ACC112 (cell line): ENCODE data around the gene ZBTB47.

Experiments used
- H2AFZ ChIP-seq: fragments of 200-600 bp; sonication (generic); one replicate; pipeline ENCODE4 v1.6.0; 2017; ENCODE audit warnings: antibody characterized with exemption, low read length; ENCODE audit not compliant: unreplicated experiment
- H3K27ac ChIP-seq: fragments of 200-600 bp; sonication (generic); 2 replicates; pipeline ENCODE4 v1.5.1; 2014; ENCODE audit warnings: low read depth, mild to moderate bottlenecking, antibody characterized with exemption, low read length, moderate library complexity
- H3K27me3 ChIP-seq: fragments of 200-600 bp; sonication (generic); 2 replicates; pipeline ENCODE4 v1.6.1; 2014; ENCODE audit warnings: mild to moderate bottlenecking, antibody characterized with exemption, low read length, moderate library complexity, mixed read lengths; ENCODE audit not compliant: insufficient read depth
- H3K36me3 ChIP-seq: fragments of 200-600 bp; sonication (generic); 2 replicates; pipeline ENCODE4 v1.6.1; 2016; ENCODE audit warnings: mild to moderate bottlenecking, antibody characterized with exemption, low read length, moderate library complexity, mixed read lengths; ENCODE audit not compliant: insufficient read depth
- H3K4me1 ChIP-seq: fragments of 200-600 bp; sonication (generic); one replicate; pipeline ENCODE4 v1.6.1; 2016; ENCODE audit warnings: low read length, mixed read lengths; ENCODE audit not compliant: insufficient read depth, unreplicated experiment, control insufficient read depth
- H3K4me3 ChIP-seq: fragments of 200-600 bp; sonication (generic); 2 replicates; pipeline ENCODE4 v1.5.1; 2014; ENCODE audit warnings: mild to moderate bottlenecking, low read depth, low read length
- H3K79me2 ChIP-seq: fragments of 200-600 bp; sonication (generic); one replicate; pipeline ENCODE4 v1.6.0; 2016; ENCODE audit warnings: low read length; ENCODE audit not compliant: control insufficient read depth, unreplicated experiment, insufficient read depth

ZBTB47 gene

DNA sequence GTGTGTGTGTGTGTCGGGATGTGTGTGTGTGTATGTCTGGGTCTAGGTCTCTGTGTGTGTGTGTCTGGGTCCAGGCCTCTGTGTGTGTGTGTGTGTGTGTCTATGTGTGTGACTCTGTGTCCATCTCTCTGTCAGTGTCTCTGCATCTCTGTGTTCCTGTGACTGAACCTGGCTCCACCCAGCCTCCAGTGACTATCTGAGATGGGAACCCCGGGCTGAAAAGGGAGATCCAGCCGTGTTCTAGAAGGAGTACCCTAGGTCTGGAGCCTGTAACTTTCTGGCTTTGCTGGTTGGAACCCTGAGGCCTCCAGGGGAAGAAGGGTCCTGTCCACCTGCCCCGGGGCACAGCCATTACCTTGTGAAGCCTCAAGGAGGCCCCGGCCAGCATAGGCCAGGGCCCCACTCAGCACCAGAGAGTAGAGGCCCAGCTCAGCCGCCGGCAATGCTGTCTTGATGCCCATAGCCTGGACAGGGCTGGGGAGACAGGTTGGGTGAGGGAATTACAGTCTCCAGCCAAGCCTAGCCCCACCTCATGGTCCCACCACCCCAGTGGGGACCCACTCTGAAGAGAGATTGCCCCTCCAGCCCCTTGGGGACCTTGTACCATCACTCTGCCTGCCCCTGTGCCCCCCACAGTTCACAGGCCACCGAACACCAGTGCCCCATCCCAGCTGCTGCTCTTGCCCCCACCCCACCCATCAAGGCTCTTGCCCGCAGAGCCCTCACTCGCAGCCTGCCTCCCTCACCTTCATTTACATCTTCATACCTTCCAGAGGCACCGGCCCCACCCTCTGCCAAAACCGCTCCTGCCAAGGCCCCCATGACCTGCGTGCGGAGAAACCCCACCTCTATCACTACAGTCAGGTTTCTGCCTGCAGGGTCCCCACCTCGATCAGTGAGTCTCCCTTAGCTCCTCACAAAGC, 47.1 kb downstream of the ZBTB47 start:
- H3K27ac ChIP-seq, result no peak overlapping the region
- peaks cover 12% of the 10 kb centered on the region for H3K27me3 ChIP-seq
- no peaks in the 10 kb centered on the region for H3K79me2 ChIP-seq
- H3K36me3 ChIP-seq, result no peaks in the 10 kb centered on the region
- no peak overlapping the region for H3K4me3 ChIP-seq
- no peaks in the 10 kb centered on the region for H3K4me1 ChIP-seq
- H2AFZ ChIP-seq, result no peak overlapping the region

DNA sequence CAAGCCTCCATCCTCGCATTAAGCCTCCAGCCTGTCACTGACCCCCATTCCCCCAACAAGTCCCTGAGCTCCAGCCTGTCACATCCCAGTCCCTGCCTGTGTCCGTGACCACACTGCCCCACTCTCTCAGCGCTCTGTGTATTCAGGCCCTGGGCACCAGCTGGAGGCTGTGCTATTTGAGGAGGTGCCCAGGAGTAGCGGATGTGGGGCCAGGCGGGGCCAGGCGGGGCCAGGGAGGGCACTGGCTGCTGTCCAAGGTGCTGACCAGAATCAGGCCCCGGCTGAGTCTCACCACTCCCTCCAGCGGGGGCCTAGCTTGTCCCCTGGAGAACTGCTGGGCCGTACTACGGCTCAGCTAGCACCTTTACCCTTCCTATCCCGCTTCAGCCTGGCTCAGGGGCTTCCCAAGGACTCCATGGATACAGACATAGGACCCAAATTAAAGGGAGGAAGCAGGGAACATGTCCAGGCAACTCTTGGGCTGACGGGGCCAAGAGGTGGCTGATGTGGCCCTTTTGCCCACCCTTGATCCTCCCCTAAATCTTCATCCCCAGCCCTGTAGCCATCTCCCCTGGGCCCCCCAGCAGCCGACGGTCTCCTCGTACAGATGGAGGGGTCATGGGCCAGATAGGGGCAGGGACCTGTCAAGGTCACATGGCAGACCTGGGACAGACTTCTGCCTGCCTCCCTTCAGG, 48.0 kb downstream of the ZBTB47 start:
- no peak overlapping the region for H2AFZ ChIP-seq
- no peak overlapping the region for H3K27ac ChIP-seq
- H3K4me3 ChIP-seq, result no peak overlapping the region
- no peaks in the 10 kb centered on the region for H3K36me3 ChIP-seq
- H3K27me3 ChIP-seq, result peaks cover 3% of the 10 kb centered on the region
- H3K4me1 ChIP-seq, result no peaks in the 10 kb centered on the region
- H3K79me2 ChIP-seq, result no peaks in the 10 kb centered on the region

DNA sequence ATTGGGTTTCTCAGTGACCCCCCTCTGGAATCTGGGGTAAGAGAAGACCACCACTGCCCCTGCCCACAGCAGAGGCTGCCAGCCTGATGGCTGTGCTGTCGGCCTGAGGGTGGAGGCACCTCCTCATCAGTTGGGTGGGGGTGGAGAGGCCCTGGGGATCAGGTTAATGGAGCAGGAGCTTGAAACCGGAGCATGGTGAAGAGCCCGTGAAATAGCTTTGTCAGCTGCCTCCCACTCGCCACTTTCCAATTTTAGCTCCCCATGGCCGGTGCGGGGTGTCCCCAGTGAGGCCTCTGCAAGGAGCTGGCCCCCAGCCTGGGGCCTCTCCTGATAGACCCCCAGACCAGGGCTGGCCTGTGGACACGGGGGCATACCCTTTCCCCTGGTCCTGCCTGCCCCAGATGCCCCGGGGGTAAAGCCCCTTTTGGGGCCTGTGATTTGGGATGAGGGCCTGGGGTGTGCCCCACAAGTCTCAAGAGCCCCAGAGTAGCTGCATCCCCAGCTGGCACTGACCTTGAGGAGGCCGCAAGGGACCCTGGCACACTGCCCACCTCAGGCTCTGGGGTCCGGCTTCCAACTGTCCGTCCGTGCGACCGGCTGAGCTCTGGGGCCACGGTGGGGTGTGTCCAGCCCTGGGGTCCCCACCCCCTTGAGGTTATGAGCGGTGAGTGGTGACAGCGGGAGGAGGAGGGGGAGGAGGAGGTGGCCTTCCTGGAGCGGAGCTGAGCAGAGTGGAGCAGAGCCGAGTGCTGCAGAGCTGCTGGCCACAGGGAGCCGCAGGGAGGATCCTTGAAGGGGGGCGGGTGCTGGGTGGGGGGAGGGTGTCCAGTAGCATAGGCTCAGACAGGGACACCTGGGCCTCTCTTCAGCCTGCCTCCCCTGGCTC, 48.8 kb downstream of the ZBTB47 start, which contains the start of gene HHATL:
HHATL (minus strand) TSS at position 733 of the 886 bp plus-strand sequence. CDS start 1,972 bp downstream, outside the sequence.
- Histone ChIP-seq H3K27ac (no peak within 1 kb of the TSS), H3K27me3 (no peaks in the 10 kb centered on the region; the same call in 1 of the 2 replicates), H2AFZ (no peak within 1 kb of the TSS), H3K4me3 (no peak within 1 kb of the TSS), H3K4me1 (no peaks in the 10 kb centered on the region), H3K79me2 (no peaks in the 10 kb centered on the region), H3K36me3 (no peaks in the 10 kb centered on the region)

DNA sequence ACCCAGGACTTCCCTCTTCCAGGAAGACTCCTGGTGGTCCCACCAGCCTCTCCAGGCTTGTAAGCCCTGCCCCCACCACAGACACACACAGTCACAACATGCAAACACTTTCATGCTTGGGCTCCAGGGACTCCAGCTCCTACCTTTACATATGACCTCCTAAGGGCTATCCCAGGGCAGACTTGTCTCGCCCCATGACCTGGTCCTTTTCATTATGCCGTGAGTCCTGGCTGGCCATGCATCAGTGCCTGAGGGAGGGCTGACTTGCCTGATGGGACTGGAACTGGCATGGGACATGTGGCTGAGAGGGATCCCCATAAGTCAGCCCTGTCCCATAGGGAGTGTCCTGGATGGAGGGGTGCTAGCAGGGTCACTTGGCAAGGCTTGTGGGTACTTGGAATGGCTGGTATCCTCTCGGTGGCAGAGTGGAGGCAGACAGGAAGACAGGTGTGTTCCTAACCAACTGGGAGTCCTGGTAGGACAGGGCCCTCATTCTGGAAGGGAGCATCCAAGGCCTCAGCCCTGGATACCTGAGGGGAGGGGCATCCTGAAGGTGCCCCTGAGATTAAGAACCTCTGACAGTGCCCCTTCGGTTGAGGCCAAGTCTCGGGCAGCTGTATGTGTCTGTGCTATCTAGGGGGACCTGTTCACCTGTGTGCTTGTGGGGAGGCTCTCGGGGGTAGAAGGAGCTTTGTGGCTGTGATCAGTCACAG, 49.6 kb downstream of the ZBTB47 start:
- Histone ChIP-seq H3K4me3 (no peak overlapping the region), H3K27me3 (no peaks in the 10 kb centered on the region; the same call in 1 of the 2 replicates), H3K36me3 (no peaks in the 10 kb centered on the region), H2AFZ (no peak overlapping the region), H3K4me1 (no peaks in the 10 kb centered on the region), H3K27ac (no peak overlapping the region), H3K79me2 (no peaks in the 10 kb centered on the region)

DNA sequence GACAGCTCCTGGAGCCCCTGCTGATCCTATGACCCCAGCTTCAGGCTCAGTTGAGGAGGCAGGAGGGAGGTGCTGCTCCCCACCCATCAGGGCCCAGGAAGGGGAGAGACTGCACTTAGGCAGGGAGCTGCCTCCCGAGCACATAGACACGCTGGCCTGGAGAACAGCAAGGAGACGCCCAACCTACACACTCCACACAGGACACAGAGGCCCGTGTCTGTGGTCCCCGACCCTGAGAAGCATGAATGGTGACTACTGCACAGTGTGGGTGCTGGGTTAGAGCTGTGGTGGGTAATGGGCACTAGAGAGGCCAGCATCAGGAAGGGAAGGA, 50.2 kb downstream of the ZBTB47 start:
- H3K4me1 ChIP-seq, result no peaks in the 10 kb centered on the region
- H3K27me3 ChIP-seq, result no peaks in the 10 kb centered on the region; the same call in 1 of the 2 replicates
- no peak overlapping the region for H2AFZ ChIP-seq
- no peaks in the 10 kb centered on the region for H3K79me2 ChIP-seq
- H3K36me3 ChIP-seq, result no peaks in the 10 kb centered on the region
- H3K4me3 ChIP-seq, result no peak overlapping the region
- H3K27ac ChIP-seq, result no peak overlapping the region

DNA sequence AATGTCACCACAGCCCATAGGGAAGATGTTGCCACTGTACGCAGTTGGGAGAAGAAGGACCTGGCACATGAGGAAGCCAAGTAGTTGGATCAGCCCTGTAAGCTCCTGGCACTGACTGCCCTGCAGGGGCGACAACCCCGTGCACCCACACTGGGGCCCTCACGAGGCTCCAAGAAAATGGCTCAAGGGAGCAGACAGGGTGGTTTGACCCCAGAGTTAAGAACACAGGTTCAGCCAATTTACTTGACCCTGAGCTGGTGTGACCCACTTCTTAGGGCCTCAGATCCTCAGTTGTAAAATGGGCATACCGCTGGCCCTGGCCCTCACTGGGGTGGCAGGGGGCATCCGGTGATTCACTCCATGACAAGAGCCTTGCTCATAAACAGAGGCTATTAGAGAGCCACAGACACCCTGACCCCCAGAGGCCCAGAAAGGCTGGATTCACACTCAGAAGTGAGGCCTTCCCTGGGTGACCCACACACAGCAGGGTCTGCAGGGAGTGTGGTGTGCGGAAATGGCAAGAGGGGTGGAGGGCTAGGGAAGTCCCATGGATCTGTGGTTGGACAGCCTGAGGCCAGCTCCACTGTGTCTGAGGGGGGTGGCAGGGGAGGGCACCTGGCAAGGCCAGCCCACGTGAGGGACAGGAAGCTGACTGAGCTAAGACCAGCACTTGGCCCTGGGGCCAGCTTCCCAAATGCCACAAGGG, 50.8 kb downstream of the ZBTB47 start:
- H3K36me3 ChIP-seq, result no peaks in the 10 kb centered on the region
- H3K79me2 ChIP-seq, result no peaks in the 10 kb centered on the region
- no peak overlapping the region for H3K27ac ChIP-seq
- no peaks in the 10 kb centered on the region for H3K4me1 ChIP-seq
- no peak overlapping the region for H3K4me3 ChIP-seq
- H2AFZ ChIP-seq, result no peak overlapping the region
- no peaks in the 10 kb centered on the region; the same call in 1 of the 2 replicates for H3K27me3 ChIP-seq

DNA sequence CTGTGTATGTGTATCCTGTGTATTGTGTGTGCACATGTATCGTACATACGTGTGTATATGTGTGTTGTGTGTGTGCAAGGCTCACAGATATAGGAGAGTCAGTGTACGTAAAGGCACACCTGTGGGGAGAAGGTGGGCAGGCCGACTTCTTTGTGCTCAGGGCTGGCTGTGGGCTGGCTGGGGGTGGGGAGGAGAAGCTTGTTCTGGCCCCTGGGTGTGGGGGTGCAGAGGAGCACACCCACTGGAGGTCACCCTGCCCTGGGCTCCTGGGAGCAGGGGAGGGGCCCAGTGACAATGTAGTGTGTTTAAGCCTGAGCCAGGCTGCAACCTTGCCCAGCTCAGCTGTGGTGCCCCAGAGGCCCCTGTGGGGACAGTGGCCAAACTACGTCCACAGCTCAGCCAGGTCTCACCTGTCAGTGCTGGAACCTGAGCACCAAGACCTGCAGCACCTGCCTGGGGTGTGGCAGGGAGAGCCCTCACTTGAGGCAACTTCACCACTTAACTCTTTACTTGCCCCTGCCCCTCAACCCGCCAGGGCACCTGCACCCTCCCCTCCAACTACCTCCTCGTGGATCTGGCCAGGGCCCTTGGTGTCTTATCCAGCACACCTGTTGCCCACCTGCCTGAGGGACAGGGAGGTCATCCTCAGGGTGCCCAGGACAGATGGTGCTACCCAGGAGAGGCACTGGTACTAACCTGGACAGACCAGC, 51.7 kb downstream of the ZBTB47 start:
- H3K27ac ChIP-seq, result no peak overlapping the region
- no peaks in the 10 kb centered on the region for H3K4me1 ChIP-seq
- H3K27me3 ChIP-seq, result no peaks in the 10 kb centered on the region; the same call in 1 of the 2 replicates
- H2AFZ ChIP-seq, result no peak overlapping the region
- no peaks in the 10 kb centered on the region for H3K36me3 ChIP-seq
- H3K79me2 ChIP-seq, result no peaks in the 10 kb centered on the region
- no peak overlapping the region for H3K4me3 ChIP-seq

DNA sequence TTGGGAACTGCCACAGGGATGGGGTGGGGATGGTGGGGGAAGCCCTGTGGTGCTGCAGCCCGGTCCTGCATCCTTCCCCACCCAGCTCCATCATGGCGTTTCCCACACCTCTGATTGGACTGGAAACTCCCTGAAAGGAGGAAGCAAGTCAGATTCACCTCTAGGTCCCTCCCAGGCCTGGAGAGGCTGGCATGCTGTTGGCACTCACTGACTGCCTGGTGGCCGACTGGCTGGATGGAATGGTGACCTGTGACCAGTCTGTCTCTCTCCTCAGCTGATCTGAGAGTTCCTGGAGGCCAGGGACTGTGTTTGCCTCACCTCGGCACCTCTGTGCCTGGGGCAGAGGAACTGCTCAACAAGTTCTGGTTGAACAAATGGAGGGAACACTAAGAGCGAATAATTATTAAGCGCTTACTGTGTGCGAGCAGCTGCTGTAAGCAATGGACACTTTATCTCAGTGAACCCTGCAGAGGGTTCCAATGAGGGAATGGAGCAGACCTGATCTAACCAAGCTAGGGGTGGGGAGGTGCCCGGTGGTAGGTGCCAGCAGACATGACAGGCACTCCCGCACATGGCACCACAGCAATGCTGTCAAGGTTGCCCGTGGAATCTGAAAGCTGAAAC, 52.6 kb downstream of the ZBTB47 start:
- Histone ChIP-seq H3K79me2 (no peaks in the 10 kb centered on the region), H3K36me3 (no peaks in the 10 kb centered on the region), H2AFZ (no peak overlapping the region), H3K27me3 (peaks cover under 1% of the 10 kb centered on the region; the same call in 1 of the 2 replicates), H3K4me1 (no peaks in the 10 kb centered on the region), H3K27ac (no peak overlapping the region), H3K4me3 (no peak overlapping the region)
